Erythroblast (primary cell): ENCODE measurements around the gene ARRB1.

Experiments used
- GATA1 ChIP-seq: IDR thresholded peaks from 2 replicates; pipeline ENCODE4 v1.6.1; 2011; ENCODE audit warnings: low read depth, mild to moderate bottlenecking, control low read depth, low read length, moderate library complexity
- POLR2A ChIP-seq: IDR thresholded peaks from 2 replicates; pipeline ENCODE4 v1.6.1; 2011; ENCODE audit warnings: mild to moderate bottlenecking, low read length

DNA sequence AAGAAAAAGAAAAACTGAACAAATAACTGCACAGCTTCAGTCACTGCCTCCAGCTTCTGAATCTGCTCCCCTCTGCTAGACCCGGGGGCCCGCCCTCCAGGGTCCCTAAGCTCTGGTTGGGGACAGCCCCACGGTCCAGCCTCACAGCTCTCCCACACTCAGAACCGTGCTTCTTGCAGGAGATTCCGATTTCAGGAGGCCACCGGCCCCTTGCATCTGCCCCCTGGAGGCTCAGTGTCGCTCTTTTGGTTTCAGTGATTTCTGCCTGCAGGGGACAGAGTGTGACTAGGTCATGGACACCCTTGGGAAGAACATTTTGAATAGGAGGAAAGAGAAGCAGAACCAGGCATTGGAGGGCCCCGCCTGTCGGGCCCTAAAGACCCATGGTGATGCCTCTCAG is 24.7 kb upstream of the ARRB1 start:
- TF ChIP-seq POLR2A (no peak), GATA1 (no peak)
